CD4-positive, alpha-beta T cell treated with Interleukin-2 at 100 ng/mL for 4 hours (primary cell): ENCODE measurements around the gene ERH.
A peak's percentile ranks its signal among the peaks of the same experiment; 100 is the strongest.

ENCODE experiments used
- DNase-seq: peaks from one replicate; pipeline ENCODE4 v3.0.0-alpha.2; 2020; ENCODE audit warnings: low spot score

Gene ERH

DNA sequence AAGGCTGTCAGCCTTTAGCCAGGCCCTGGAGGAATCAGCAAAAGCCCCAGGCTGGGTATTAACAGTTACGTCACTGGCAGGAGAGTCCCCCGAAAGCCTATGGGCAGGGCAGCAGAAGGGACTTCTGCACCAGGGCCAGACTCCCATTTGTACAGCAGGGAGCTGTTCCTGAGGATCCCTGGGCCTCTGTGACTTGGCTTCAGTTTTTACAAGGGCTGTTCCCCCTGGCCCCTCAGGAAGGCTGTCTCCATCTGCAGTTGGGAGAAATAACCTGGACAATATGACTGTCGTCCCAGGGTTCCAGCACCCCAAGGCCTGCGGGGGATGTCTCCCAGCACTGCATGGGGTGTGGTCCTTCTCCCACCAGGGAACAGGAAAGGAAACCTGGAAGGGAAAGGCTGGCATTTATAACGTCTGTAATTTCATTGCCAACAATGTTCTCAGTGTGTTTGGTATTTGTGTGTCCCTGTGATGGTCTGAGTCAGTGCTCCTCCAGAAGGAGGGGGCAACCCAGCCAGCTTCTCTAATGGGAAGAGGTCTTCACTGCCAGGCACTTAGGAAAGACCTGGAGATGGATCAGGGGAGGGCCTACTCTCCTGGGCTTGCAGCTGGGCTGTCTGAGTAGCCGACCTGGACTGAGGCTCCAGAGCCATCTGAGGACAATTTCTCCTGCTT lies 42.4 kb downstream of the ERH start:
- DNase-seq: no peak

DNA sequence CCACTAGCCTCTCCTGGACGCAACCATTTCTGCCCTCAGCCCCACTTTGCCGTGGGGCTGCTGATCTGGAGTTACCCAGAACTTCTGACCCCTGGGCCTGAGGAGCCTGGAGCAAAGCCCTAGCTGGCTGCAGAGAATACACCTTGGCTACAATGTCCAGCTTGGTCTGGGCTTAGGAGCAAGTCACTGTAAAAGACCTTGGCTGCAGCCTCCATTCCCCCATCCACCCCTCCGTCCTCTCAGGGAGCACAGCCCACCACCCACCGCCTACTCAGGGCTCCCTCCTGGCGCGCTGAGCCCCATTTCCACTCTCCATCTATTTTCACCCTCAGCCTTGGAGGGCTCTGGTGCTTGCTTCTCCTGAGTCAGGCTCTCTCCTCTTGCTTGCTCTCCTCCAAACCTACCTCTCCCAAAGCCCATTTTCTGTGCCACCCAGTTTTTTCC lies 42.9 kb downstream of the ERH start:
- DNase-seq: no peak

- peak; percentile 67 for DNase-seq
Observed at GRCh38 chr14:69354383-69355153, 43.5 kb downstream of the ERH start.

DNA sequence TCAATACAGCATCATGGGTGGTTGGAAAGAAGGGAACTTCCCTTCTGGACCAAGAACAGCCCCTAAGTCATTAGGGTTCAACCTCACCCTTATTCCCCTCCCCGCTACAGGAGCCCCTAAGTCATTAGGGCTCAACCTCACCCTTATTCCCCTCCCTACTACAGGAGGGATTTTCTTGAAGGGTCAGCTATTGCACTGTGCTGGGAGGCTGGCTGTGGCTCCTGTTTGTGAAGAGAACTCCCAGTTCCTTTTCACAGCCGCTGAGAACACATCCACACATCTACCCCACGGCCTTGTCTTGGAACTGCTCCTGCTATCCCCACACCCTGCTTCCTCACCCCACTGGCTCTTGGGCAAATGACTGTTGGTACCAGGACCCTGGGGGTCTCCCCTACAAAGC lies 44.9 kb downstream of the ERH start:
- no peak for DNase-seq

GRCh38 chr14:69351911-69352310 lies 46.2 kb downstream of the ERH start:
- DNase-seq: no peak

GRCh38 chr14:69351385-69351784 lies 46.7 kb downstream of the ERH start:
- DNase-seq: no peak

GRCh38 chr14:69350892-69351291 lies 47.2 kb downstream of the ERH start:
- no peak for DNase-seq

DNA sequence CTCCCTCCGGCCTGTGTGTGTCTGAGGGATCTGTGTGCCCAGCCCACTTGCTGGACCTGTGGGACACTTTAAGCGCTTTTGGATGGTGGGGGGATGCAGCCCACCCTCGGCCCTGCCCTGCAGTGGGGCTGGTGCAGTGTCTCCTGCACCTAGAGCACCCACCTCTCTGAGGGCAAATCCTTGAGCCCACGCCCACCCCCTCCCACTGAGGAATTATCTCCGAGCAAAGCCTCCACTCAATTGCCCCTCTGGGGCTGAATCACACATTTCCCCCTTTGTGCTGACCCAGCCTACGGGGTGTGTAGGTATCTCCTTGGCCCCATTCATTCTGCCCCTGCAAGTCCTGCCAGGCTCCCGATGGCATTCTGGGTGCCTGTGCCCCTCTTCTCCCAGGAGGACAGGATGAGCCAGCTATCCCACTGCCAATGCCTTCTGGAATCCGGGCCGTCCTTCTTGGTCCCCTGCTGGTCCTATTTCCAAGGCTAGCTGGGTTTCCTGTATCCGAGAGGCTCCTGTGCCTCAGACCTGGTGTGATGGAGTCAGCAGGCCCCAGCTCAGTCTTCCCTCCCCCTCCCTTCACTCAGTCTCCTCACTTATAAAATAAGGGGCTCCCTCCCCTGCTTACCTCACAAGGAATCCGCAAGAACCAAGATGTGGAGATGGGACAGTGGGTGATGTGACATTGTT lies 48.9 kb downstream of the ERH start:
- DNase-seq: no peak

GRCh38 chr14:69346710-69347109 lies 51.4 kb downstream of the ERH start:
- DNase-seq: no peak

DNA sequence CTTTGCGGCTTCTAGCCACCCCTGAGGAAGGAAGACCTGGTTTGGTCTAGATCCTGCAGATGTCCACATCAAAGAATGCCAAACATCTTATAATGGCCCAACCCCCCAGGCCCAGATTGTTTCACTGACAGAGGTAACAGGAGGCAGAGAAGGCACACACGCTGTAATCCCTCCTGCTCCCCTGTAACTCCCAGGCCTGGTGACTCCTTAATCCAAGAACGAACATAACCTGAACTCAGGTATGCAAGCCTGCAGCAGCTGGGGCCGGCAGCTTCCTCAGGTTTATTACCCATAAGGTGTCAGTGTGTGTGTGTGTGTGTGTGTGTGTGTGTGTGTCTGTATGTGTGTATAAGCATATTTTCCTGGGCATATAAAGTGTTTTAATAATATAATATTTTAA lies 52.7 kb downstream of the ERH start:
- no peak for DNase-seq

- DNase-seq: no peak
Observed at GRCh38 chr14:69344171-69344570, 53.9 kb downstream of the ERH start.

- DNase-seq: no peak
Observed at GRCh38 chr14:69342928-69343525, 55.1 kb downstream of the ERH start.

- no peak for DNase-seq
Observed at GRCh38 chr14:69339426-69339825, 58.7 kb downstream of the ERH start.

DNA sequence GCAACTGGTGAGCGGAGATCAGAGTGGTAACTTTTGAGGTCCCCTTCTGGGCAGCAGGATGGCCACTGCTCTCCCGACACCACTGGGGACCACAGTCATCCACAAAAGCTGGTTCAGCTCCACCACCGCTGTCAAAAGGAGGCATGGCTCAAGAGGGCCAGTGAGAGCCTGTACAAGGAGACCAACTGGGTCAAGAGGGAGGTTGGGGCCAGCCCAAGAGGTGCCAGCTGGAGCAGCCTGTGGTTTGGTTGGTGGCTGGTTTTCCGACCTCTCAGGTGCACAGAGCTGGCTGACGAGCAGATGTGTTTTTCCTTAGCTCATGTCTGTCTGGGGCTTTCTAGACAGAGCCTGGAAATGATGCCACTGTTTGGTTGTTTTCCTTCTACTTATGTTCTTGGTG lies 60.1 kb downstream of the ERH start:
- DNase-seq: no peak

GRCh38 chr14:69335371-69335771 lies 62.7 kb downstream of the ERH start:
- DNase-seq: no peak

GRCh38 chr14:69334576-69334975 lies 63.5 kb downstream of the ERH start:
- no peak for DNase-seq

GRCh38 chr14:69333791-69334337 lies 64.2 kb downstream of the ERH start:
- no peak for DNase-seq

GRCh38 chr14:69332782-69333395 lies 65.2 kb downstream of the ERH start:
- no peak for DNase-seq

DNA sequence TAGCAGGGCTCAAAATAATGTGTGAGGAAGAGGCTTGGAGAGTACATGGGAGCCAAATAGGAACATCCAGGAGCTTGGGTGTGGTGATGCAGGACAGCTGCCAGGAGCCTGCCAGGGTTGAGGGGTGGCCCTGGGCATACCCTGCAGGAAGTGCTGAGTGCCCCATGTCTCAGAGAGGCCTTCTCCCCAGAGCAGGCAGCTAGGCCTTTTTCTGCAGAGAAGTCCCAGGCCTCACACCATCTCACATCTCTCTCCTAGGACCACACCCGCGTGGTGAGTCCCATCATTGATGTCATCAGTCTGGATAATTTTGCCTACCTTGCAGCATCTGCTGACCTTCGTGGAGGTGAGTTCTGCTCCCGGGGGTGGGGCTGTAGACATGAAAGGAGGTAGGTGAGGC lies 66.9 kb downstream of the ERH start:
- no peak for DNase-seq
